H9 (cell line): Measurements from ENCODE around the gene GNAI1. TPM values are rescaled to one million over a fixed set of nuclear protein-coding genes. Genes with fewer than 3 reads are reported as not detected.

Experiments used
- DNase-seq: peaks from one replicate; pipeline ENCODE4 v3.0.0-alpha.2; 2017
- H2AFZ ChIP-seq: one replicate; pipeline ENCODE4 v1.6.1; 2013; ENCODE audit warnings: mild to moderate bottlenecking, low read length, control low read depth, moderate library complexity
- H2AK5ac ChIP-seq: 2 replicates; pipeline ENCODE4 v1.6.1; 2013; ENCODE audit warnings: low read length, control low read depth, mixed read lengths; ENCODE audit not compliant: insufficient read length
- H2BK120ac ChIP-seq: one replicate; pipeline ENCODE4 v1.6.1; 2013; ENCODE audit warnings: low read depth, mild to moderate bottlenecking, low read length, control low read depth, inconsistent platforms; ENCODE audit not compliant: poor library complexity, severe bottlenecking
- H2BK12ac ChIP-seq: 2 replicates; pipeline ENCODE4 v1.6.1; 2013; ENCODE audit warnings: low read length, control low read depth, mixed read lengths, low read depth; ENCODE audit not compliant: insufficient read length
- H2BK15ac ChIP-seq: 2 replicates; pipeline ENCODE4 v1.6.1; 2013; ENCODE audit warnings: low read depth, low read length, control low read depth
- H2BK20ac ChIP-seq: one replicate; pipeline ENCODE4 v1.6.1; 2013; ENCODE audit warnings: low read depth, mild to moderate bottlenecking, low read length, control low read depth, inconsistent platforms; ENCODE audit not compliant: poor library complexity, severe bottlenecking
- H2BK5ac ChIP-seq: 2 replicates; pipeline ENCODE4 v1.6.1; 2013; ENCODE audit warnings: low read length, control low read depth, mixed read lengths; ENCODE audit not compliant: insufficient read length
- H3K14ac ChIP-seq: 2 replicates; pipeline ENCODE4 v1.6.1; 2013; ENCODE audit warnings: low read length, control low read depth; ENCODE audit not compliant: insufficient read depth
- H3K18ac ChIP-seq: 2 replicates; pipeline ENCODE4 v1.6.1; 2013; ENCODE audit warnings: low read depth, mild to moderate bottlenecking, mixed read lengths, low read length, control low read depth; ENCODE audit not compliant: insufficient read length
- H3K23ac ChIP-seq: 2 replicates; pipeline ENCODE4 v1.6.1; 2013; ENCODE audit warnings: low read length, control low read depth, mixed read lengths, low read depth; ENCODE audit not compliant: insufficient read length
- H3K23me2 ChIP-seq: 2 replicates; pipeline ENCODE4 v1.6.1; 2013; ENCODE audit warnings: low read depth, mild to moderate bottlenecking, mixed read lengths, low read length, control low read depth; ENCODE audit not compliant: insufficient read length, poor library complexity, severe bottlenecking
- H3K27ac ChIP-seq: 2 replicates; pipeline ENCODE4 v1.5.1; 2013; ENCODE audit warnings: low read length, control low read depth, mixed read lengths, low read depth; ENCODE audit not compliant: insufficient read length
- H3K27me3 ChIP-seq: 2 replicates; pipeline ENCODE4 v1.6.1; 2013; ENCODE audit warnings: low read length, control low read depth, inconsistent platforms; ENCODE audit not compliant: insufficient read depth
- H3K4ac ChIP-seq: 2 replicates; pipeline ENCODE4 v1.6.1; 2013; ENCODE audit warnings: low read depth, mild to moderate bottlenecking, control low read depth, inconsistent platforms, low read length, moderate library complexity
- H3K4me1 ChIP-seq: 2 replicates; pipeline ENCODE4 v1.6.1; 2013; ENCODE audit warnings: low read length, control low read depth, inconsistent platforms; ENCODE audit not compliant: insufficient read depth
- H3K4me2 ChIP-seq: 2 replicates; pipeline ENCODE4 v1.6.1; 2013; ENCODE audit warnings: low read length, control low read depth, mixed read lengths; ENCODE audit not compliant: insufficient read length, insufficient read depth
- H3K56ac ChIP-seq: 2 replicates; pipeline ENCODE4 v1.6.1; 2013; ENCODE audit warnings: low read depth, mild to moderate bottlenecking, mixed read lengths, low read length, control low read depth; ENCODE audit not compliant: insufficient read length
- H3K79me1 ChIP-seq: 2 replicates; pipeline ENCODE4 v1.6.1; 2013; ENCODE audit warnings: low read depth, mild to moderate bottlenecking, moderate library complexity, low read length, control low read depth, inconsistent platforms; ENCODE audit not compliant: insufficient read depth, poor library complexity, severe bottlenecking
- H3K79me2 ChIP-seq: 2 replicates; pipeline ENCODE4 v1.6.1; 2013; ENCODE audit warnings: low read length, control low read depth, inconsistent platforms; ENCODE audit not compliant: insufficient read depth
- H3K9ac ChIP-seq: 2 replicates; pipeline ENCODE4 v1.6.1; 2013; ENCODE audit warnings: low read length, control low read depth, mixed read lengths; ENCODE audit not compliant: insufficient read length; ENCODE audit errors: extremely low read depth
- H3K9me3 ChIP-seq: one replicate; pipeline ENCODE4 v1.6.1; 2013; ENCODE audit warnings: low read depth, low read length, inconsistent platforms; ENCODE audit not compliant: control insufficient read depth
- H3T11ph ChIP-seq: one replicate; pipeline ENCODE4 v1.6.1; 2013; ENCODE audit warnings: mild to moderate bottlenecking, low read length, control low read depth, inconsistent platforms
- H4K20me1 ChIP-seq: one replicate; pipeline ENCODE4 v1.6.1; 2013; ENCODE audit not compliant: control insufficient read depth, insufficient read length, insufficient read depth
- H4K5ac ChIP-seq: 2 replicates; pipeline ENCODE4 v1.6.1; 2013; ENCODE audit warnings: low read depth, mild to moderate bottlenecking, mixed read lengths, low read length, control low read depth; ENCODE audit not compliant: insufficient read length
- H4K8ac ChIP-seq: replicated peaks from 2 replicates; pipeline ENCODE4 v1.6.1; 2013; ENCODE audit warnings: low read length, control low read depth, mixed read lengths, low read depth; ENCODE audit not compliant: insufficient read length
- H4K91ac ChIP-seq: 2 replicates; pipeline ENCODE4 v1.6.1; 2013; ENCODE audit warnings: low read depth, mild to moderate bottlenecking, moderate library complexity, mixed read lengths, low read length, control low read depth; ENCODE audit not compliant: insufficient read length
- H3K27ac Mint-ChIP-seq, 3 experiments: 2 replicates in 2 of 3; 3 replicates in 1 of 3; pipeline ENCODE4 v1.8.0; 2020 to 2021; ENCODE audit warnings: mixed read lengths in 3 of 3, mild to moderate bottlenecking in 1 of 3, moderate library complexity in 1 of 3
- H3K27me3 Mint-ChIP-seq: 2 replicates; pipeline ENCODE4 v1.8.0; 2021; ENCODE audit warnings: low read depth, mild to moderate bottlenecking, moderate library complexity, mixed read lengths
- H3K36me3 Mint-ChIP-seq, 3 experiments: 2 replicates in 2 of 3; 3 replicates in 1 of 3; pipeline ENCODE4 v1.8.0; 2020 to 2021; ENCODE audit warnings: low read depth in 3 of 3, mixed read lengths in 3 of 3; ENCODE audit not compliant: insufficient read depth in 1 of 3
- H3K4me1 Mint-ChIP-seq, 2 experiments: 2 replicates each; pipeline ENCODE4 v1.8.0; 2020; ENCODE audit warnings: mixed read lengths in 2 of 2
- H3K4me3 Mint-ChIP-seq, 2 experiments: 2 replicates in 1 of 2; 3 replicates in 1 of 2; pipeline ENCODE4 v1.8.0; 2020 to 2021; ENCODE audit warnings: mild to moderate bottlenecking in 2 of 2, mixed read lengths in 2 of 2, moderate library complexity in 1 of 2
- H3K9me3 Mint-ChIP-seq, 2 experiments: 2 replicates in 1 of 2; 3 replicates in 1 of 2; pipeline ENCODE4 v1.8.0; 2020; ENCODE audit warnings: mild to moderate bottlenecking in 2 of 2, mixed read lengths in 2 of 2, moderate library complexity in 1 of 2
- CTCF ChIP-seq: fragments of 200-600 bp; sonication (generic); conservative IDR thresholded peaks from 3 replicates; pipeline ENCODE4 v1.8.0; 2021; ENCODE audit warnings: antibody characterized with exemption, mild to moderate bottlenecking
- WGBS: extraction: QIAGEN DNeasy Blood & Tissue Kit; methylation state at CpG from one replicate; pipeline ENCODE4 v1.1.7; 2013; ENCODE audit warnings: missing lambda C conversion rate, low lambda C conversion rate, mixed read lengths; ENCODE audit not compliant: insufficient read length; ENCODE audit errors: extremely low coverage; 5-methylcytosine and 5-hydroxymethylcytosine counted together
- total RNA-seq: library from RNA; stranded (reverse); gene quantifications from 2 replicates; pipeline ENCODE4 v1.2.1, GENCODE V29; 2021

The GNAI1 gene
- total RNA-seq, 1 experiment from 2014 or later, result 14.1 TPM

DNA sequence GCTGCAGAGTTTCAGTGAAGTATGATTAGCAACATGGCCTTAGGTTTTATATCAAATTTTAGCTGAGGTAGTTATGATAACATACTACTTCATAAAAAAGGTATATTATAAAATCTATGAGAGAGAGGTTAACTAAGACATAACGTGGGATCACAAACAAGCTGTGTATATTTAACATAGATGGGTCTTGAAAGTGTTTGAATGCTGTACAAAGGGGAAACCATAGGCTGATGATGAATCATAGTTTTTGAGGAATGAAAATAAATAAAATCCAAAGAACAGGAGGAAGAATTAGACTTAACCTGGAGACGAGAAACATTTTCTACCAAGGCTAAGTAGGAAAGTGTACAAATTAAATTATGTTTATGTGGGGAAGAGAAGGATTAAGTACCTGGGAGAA is 119.0 kb downstream of the GNAI1 start:
- no peak overlapping the region for H3K4me3 Mint-ChIP-seq
- Histone ChIP-seq H3K14ac (no peak overlapping the region), H3K79me2 (no peaks in the 10 kb centered on the region), H2BK20ac (no peak overlapping the region), H4K91ac (no peak overlapping the region), H3K23me2 (no peaks in the 10 kb centered on the region), H3T11ph (no peak overlapping the region), H3K4ac (no peak overlapping the region), H4K5ac (no peak overlapping the region), H3K4me1 (no peaks in the 10 kb centered on the region), H2BK5ac (no peak overlapping the region), H3K23ac (no peak overlapping the region), H3K79me1 (no peaks in the 10 kb centered on the region), H3K27ac (no peak overlapping the region), H2BK120ac (no peak overlapping the region), H2BK12ac (no peak overlapping the region), H3K27me3 (no peaks in the 10 kb centered on the region), H3K4me2 (no peak overlapping the region), H2AK5ac (no peak overlapping the region), H3K9ac (no peak overlapping the region), H3K18ac (no peak overlapping the region), H2BK15ac (no peak overlapping the region), H3K9me3 (no peaks in the 10 kb centered on the region), H4K20me1 (no peaks in the 10 kb centered on the region), H2AFZ (no peak overlapping the region), H3K56ac (no peak overlapping the region), H4K8ac (no peak overlapping the region)
- no peaks in the 10 kb centered on the region for H3K4me1 Mint-ChIP-seq
- H3K27me3 Mint-ChIP-seq, result no peaks in the 10 kb centered on the region
- no peak for DNase-seq
- no CpG with 5 or more reads among the region's 2 CpGs for WGBS
- no peaks in the 10 kb centered on the region for H3K9me3 Mint-ChIP-seq
- no peak overlapping the region for H3K27ac Mint-ChIP-seq
- no peaks in the 10 kb centered on the region for H3K36me3 Mint-ChIP-seq
- TF ChIP-seq CTCF, result no peak
